Osteoblast (primary cell): Measurements from ENCODE around the gene SLIT3. TPM values are rescaled to one million over a fixed set of nuclear protein-coding genes. Genes with fewer than 3 reads are reported as not detected.
"Not testable (repeated sequence)": the region's sequence is repeated elsewhere in the genome, so short reads cannot be mapped to it uniquely, and the experiment has no call there.

Experiments used
- DNase-seq: peaks from one replicate; pipeline ENCODE4 v3.0.0; 2011; ENCODE audit warnings: low spot score, mixed read lengths; ENCODE audit not compliant: insufficient read length; ENCODE audit errors: missing footprints
- H2AFZ ChIP-seq: 2 replicates; pipeline ENCODE4 v1.6.0; 2011; ENCODE audit warnings: mild to moderate bottlenecking, low read length
- H3K27ac ChIP-seq: 2 replicates; pipeline ENCODE4 v1.5.1; 2011; ENCODE audit warnings: mild to moderate bottlenecking, low read depth, low read length, moderate library complexity
- H3K27me3 ChIP-seq: 2 replicates; pipeline ENCODE4 v1.6.0; 2012; ENCODE audit warnings: mild to moderate bottlenecking, control low read depth, inconsistent platforms, low read length, moderate library complexity; ENCODE audit not compliant: insufficient read depth
- H3K36me3 ChIP-seq: 2 replicates; pipeline ENCODE4 v1.5.1; 2011; ENCODE audit warnings: mild to moderate bottlenecking, low read length, control low read depth, moderate library complexity; ENCODE audit not compliant: insufficient read depth
- H3K4me1 ChIP-seq: 2 replicates; pipeline ENCODE4 v1.5.1; 2011; ENCODE audit warnings: mild to moderate bottlenecking, low read length, control low read depth, moderate library complexity; ENCODE audit not compliant: insufficient read depth
- H3K4me2 ChIP-seq: 2 replicates; pipeline ENCODE4 v1.6.0; 2011; ENCODE audit warnings: mild to moderate bottlenecking, low read length; ENCODE audit not compliant: insufficient read depth
- H3K4me3 ChIP-seq: fragments of 200-600 bp; sonication (generic); 3 replicates; pipeline ENCODE4 v1.5.1; 2012; ENCODE audit warnings: mild to moderate bottlenecking, low read length, inconsistent platforms; ENCODE audit not compliant: insufficient read depth
- H3K79me2 ChIP-seq: 2 replicates; pipeline ENCODE4 v1.6.0; 2012; ENCODE audit warnings: mild to moderate bottlenecking, low read length, control low read depth, inconsistent platforms; ENCODE audit not compliant: insufficient read depth
- H3K9me3 ChIP-seq: 2 replicates; pipeline ENCODE4 v1.5.1; 2011; ENCODE audit warnings: low read depth, low read length, control low read depth
- H4K20me1 ChIP-seq: 2 replicates; pipeline ENCODE4 v1.6.0; 2012; ENCODE audit warnings: mild to moderate bottlenecking, low read length, control low read depth; ENCODE audit not compliant: insufficient read depth
- total RNA-seq: library from RNA; depleted of rRNA; stranded (reverse); fragments of >200 nt; gene quantifications from 2 replicates; pipeline ENCODE4 v1.2.3, GENCODE V29; 2012
- TF ChIP-seq, protein P1 (sequence below): IDR thresholded peaks from 2 replicates; pipeline ENCODE4 v1.5.1; 2011; ENCODE audit warnings: mild to moderate bottlenecking, low read depth, low read length, moderate library complexity; ENCODE audit errors: extremely low read depth

SLIT3 gene
- total RNA-seq, 1 donor: 37.6 TPM

DNA sequence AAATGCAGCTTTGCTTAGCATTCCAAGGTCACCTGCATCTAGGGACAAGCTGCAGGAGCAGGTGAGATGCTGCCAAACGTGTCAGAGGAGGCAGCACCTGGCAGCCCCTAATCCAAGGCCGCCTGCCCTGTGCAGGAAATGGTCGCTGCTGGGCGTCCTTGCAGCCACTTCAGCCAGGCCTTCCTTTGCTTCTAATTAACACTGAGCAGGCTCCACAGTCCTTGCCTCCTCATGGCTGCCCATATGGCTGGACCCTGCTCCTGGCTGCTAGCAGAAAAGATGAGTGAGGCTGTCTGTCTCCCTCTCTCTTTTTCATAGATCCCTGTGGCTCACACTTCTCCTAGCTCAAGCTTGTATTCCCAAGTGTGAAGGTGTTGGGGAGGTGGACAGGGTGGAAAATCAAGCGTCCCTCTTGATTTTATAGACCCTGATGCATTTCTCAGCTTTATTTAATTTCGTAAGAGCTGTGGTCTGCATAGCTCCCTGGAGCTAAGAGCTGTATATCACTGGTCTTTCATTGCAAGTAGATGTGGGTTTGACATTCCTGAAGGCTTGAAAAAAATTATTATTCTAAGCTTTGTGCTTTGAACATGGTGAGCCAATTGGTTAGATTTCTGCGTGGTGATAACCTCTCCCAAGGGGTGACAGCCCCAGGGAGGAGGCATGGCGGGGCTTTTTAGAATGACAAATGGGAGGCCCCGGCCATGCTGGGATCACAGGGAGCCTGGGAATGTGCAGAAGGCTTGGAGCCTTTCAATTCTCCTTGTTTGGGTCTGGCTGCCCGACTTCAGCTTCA lies 193.8 kb downstream of the SLIT3 start:
- Histone ChIP-seq H4K20me1 (peaks cover 2% of the 10 kb centered on the region), H3K27ac (peak overlapping the region; percentile 24), H3K36me3 (no peaks in the 10 kb centered on the region), H3K4me1 (peaks cover 13% of the 10 kb centered on the region), H3K4me2 (peak overlapping the region; percentile 9), H3K27me3 (no peaks in the 10 kb centered on the region), H3K79me2 (no peaks in the 10 kb centered on the region), H2AFZ (no peak overlapping the region), H3K4me3 (no peak overlapping the region), H3K9me3 (no peaks in the 10 kb centered on the region)
- DNase-seq: peak; percentile 74
- TF ChIP-seq, protein P1, sequence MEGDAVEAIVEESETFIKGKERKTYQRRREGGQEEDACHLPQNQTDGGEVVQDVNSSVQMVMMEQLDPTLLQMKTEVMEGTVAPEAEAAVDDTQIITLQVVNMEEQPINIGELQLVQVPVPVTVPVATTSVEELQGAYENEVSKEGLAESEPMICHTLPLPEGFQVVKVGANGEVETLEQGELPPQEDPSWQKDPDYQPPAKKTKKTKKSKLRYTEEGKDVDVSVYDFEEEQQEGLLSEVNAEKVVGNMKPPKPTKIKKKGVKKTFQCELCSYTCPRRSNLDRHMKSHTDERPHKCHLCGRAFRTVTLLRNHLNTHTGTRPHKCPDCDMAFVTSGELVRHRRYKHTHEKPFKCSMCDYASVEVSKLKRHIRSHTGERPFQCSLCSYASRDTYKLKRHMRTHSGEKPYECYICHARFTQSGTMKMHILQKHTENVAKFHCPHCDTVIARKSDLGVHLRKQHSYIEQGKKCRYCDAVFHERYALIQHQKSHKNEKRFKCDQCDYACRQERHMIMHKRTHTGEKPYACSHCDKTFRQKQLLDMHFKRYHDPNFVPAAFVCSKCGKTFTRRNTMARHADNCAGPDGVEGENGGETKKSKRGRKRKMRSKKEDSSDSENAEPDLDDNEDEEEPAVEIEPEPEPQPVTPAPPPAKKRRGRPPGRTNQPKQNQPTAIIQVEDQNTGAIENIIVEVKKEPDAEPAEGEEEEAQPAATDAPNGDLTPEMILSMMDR: no peak

DNA sequence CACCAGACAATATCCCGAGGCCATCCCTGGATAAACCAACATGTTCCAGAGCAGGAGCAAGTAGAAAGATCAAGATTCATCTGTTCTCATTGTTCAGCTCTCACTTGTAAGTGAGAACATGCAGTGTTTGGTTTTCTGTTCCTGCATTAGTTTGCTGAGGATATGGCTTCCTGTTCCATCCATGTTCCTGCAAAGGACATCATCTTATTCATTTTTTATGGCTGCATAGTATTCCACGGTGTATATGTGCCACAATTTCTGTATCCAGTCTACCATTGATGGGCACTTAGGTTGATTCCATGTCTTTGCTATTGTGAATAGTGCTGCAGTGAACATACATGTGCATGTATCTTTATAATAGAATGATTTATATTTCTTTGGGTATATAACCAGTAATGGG lies 195.4 kb downstream of the SLIT3 start:
- not testable (repeated sequence) for H4K20me1 ChIP-seq, H3K27ac ChIP-seq, H3K27me3 ChIP-seq, H3K36me3 ChIP-seq, H3K79me2 ChIP-seq, H3K4me3 ChIP-seq, H3K9me3 ChIP-seq, H3K4me2 ChIP-seq, DNase-seq, H2AFZ ChIP-seq
- H3K4me1 ChIP-seq: peaks cover 19% of the 10 kb centered on the region

DNA sequence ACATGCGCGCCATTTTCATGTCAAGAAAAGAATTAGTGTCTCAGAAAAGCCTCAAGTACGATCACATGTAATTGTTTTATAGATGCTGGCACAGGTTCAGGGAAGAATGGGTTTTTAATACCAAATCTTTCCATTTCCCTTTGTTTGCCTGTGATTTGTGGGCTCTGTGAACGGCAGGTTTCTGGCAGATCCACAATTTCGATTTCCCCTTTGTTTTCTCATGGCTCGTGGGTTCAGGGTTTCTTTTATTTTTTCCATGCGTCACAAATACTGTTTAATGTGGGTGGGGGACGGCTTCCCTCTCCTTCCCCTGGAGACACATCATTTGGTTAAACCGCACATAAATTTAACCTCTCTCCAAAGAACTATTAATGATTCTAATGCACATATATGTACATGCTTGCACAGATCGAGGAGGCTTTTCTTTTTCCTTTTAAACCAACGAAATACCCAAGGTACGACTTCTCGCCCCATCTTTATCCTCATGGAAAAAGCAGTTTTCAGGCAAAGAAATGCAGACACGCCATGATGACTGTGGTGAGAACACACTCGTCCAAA lies 195.9 kb downstream of the SLIT3 start:
- no peaks in the 10 kb centered on the region for H3K27me3 ChIP-seq
- H3K79me2 ChIP-seq: no peaks in the 10 kb centered on the region
- no peak overlapping the region for H2AFZ ChIP-seq
- peaks cover 2% of the 10 kb centered on the region for H4K20me1 ChIP-seq
- no peak for DNase-seq
- no peak overlapping the region for H3K27ac ChIP-seq
- H3K4me1 ChIP-seq: peaks cover 24% of the 10 kb centered on the region
- no peak overlapping the region for H3K4me2 ChIP-seq
- H3K4me3 ChIP-seq: no peak overlapping the region
- no peaks in the 10 kb centered on the region for H3K9me3 ChIP-seq
- TF ChIP-seq, protein P1: no peak
- no peaks in the 10 kb centered on the region for H3K36me3 ChIP-seq

DNA sequence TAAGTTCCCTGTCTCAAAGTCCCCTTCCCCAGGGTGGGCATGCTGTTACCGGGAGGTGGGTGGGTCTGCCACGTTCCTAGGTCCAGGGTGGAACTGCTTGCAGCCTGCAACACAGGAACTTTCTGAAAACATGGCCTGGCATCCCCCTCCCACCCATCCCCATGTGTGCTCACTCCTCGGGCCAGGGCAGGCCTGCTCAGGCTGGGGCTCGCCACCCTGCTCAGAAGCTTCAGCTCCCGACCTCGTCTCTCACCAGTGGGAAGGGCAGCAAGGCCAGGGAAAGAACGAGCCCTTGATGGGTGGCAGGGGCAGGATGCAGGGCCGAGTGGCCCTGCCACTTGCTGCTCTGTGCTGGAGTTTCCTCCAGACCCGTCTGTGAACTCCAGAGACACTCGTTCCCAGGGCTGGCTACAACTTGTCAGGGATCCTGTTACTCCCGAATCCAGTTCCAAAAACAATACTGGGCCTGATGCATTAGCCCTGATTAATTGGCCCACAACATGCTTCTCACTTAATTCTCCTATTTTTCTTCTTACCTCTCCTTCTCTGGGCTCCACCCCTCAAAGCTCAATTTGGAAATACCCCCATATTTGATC lies 197.3 kb downstream of the SLIT3 start:
- no peaks in the 10 kb centered on the region for H3K9me3 ChIP-seq
- peaks cover 25% of the 10 kb centered on the region for H3K4me1 ChIP-seq
- H4K20me1 ChIP-seq: peaks cover 2% of the 10 kb centered on the region
- no peak overlapping the region for H2AFZ ChIP-seq
- TF ChIP-seq, protein P1: no peak
- H3K4me2 ChIP-seq: no peak overlapping the region
- DNase-seq: no peak
- no peaks in the 10 kb centered on the region for H3K36me3 ChIP-seq
- H3K4me3 ChIP-seq: no peak overlapping the region
- no peak overlapping the region for H3K27ac ChIP-seq
- H3K27me3 ChIP-seq: no peaks in the 10 kb centered on the region
- H3K79me2 ChIP-seq: no peaks in the 10 kb centered on the region
